ENCODE data around the gene CCDC102A.

- TF ChIP-seq POLR2A (IDR thresholded peaks at IDR 0.05) (no peak), CTCF (IDR thresholded peaks at IDR 0.05) (no peak), POLR2AphosphoS5 (IDR thresholded peaks at IDR 0.05) (no peak)
Observed at GRCh38 chr16:57531635-57532265, 4.6 kb downstream of the CCDC102A start.
